ENCODE data around the gene WWC1. TPM values are rescaled to one million over a fixed set of nuclear protein-coding genes. Genes with fewer than 3 reads are reported as not detected.

Gene WWC1
- total RNA-seq, 1 experiment from 2014 or later, result 190 TPM

DNA sequence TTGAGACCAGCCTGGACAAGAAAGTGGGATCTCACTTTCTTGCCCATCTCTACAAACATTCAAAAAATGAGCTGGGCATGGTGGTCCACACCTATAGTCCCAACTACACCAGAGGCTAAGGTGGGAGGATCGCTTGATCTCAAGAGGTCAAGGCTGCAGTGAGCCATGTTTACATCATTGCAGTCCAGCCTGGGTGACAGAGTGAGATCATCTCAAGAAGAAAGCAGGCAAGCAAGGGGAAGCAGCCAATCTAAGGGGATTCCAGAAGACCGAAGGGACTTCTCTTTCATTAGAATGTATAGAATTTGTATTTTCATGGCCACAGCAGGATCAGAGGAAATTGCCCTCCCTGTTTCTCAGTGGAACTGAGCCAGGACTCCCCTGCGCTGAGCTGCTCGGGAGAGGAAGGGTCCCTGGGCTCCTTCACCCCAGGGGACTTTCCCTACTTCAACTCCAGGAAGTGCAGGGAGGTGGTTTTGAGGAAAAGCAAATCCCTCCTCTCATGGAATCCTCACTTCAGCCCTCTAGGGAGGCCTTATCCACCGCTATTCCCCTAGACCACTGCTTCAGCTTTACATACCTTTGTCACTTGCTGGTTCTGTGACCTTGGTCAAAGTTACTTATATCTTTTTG, 12.1 kb downstream of the WWC1 start:
- H3K4me1 Mint-ChIP-seq (ENCODE audit: low read depth, unreplicated experiment), result peaks cover 98% of the 10 kb centered on the region
- BruUV-seq (replicated peaks), result no TSS peak
- peaks cover 75% of the 10 kb centered on the region for H3K36me3 Mint-ChIP-seq (ENCODE audit: insufficient read depth, unreplicated experiment)
- intact Hi-C loops (cut with micrococcal nuclease; ENCODE audit: unreplicated experiment), result no loop called here
- H3K27me3 Mint-ChIP-seq (ENCODE audit: unreplicated experiment), result no peaks in the 10 kb centered on the region
- TF ChIP-seq, protein P1, sequence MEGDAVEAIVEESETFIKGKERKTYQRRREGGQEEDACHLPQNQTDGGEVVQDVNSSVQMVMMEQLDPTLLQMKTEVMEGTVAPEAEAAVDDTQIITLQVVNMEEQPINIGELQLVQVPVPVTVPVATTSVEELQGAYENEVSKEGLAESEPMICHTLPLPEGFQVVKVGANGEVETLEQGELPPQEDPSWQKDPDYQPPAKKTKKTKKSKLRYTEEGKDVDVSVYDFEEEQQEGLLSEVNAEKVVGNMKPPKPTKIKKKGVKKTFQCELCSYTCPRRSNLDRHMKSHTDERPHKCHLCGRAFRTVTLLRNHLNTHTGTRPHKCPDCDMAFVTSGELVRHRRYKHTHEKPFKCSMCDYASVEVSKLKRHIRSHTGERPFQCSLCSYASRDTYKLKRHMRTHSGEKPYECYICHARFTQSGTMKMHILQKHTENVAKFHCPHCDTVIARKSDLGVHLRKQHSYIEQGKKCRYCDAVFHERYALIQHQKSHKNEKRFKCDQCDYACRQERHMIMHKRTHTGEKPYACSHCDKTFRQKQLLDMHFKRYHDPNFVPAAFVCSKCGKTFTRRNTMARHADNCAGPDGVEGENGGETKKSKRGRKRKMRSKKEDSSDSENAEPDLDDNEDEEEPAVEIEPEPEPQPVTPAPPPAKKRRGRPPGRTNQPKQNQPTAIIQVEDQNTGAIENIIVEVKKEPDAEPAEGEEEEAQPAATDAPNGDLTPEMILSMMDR (IDR thresholded peaks at IDR 0.05; ENCODE audit: unreplicated experiment), result no peak
- H3K9me3 Mint-ChIP-seq (ENCODE audit: low read depth, unreplicated experiment), result no peaks in the 10 kb centered on the region
- H3K27ac Mint-ChIP-seq (ENCODE audit: unreplicated experiment), result peak overlapping the region; percentile 97
- DNase-seq, result no peak
- CTCF ChIA-PET, result interaction anchor here (1.1 to 3.5 kb wide), 3 partner anchors 9 to 12 kb away, joined by 3 to 41 read pairs (median 3); no protein-coding TSS in a partner anchor
- H3K4me3 Mint-ChIP-seq (ENCODE audit: low read depth, unreplicated experiment), result peak overlapping the region; percentile 71

DNA sequence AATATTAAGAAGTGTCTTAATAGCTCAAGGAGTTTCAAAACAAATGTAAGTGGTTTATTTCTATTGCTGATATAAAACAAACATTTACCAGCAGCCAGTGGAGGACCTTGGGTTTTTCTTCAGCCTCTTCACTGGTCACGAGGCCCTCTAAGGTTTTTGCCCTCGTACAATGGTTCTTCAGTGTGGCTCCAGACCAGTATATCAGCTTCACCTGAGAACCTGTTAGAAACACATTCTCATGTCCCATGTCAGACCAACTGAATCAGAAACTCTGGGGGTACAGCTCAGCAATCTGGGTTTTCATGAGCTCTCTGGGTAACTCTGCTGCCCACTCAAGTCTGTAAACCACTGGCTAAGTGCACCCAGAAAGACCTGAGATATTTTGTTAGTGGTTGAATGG, 12.9 kb downstream of the WWC1 start:
- no peak for DNase-seq
- peak overlapping the region; percentile 71 for H3K4me3 Mint-ChIP-seq (ENCODE audit: low read depth, unreplicated experiment)
- H3K36me3 Mint-ChIP-seq (ENCODE audit: insufficient read depth, unreplicated experiment), result peaks cover 80% of the 10 kb centered on the region
- no peaks in the 10 kb centered on the region for H3K9me3 Mint-ChIP-seq (ENCODE audit: low read depth, unreplicated experiment)
- no TSS peak for BruUV-seq (replicated peaks)
- H3K27ac Mint-ChIP-seq (ENCODE audit: unreplicated experiment), result peak overlapping the region; percentile 97
- H3K4me1 Mint-ChIP-seq (ENCODE audit: low read depth, unreplicated experiment), result peaks cover 98% of the 10 kb centered on the region
- TF ChIP-seq, protein P1 (IDR thresholded peaks at IDR 0.05; ENCODE audit: unreplicated experiment), result no peak
- CTCF ChIA-PET, result interaction anchor here (0.7 to 3.5 kb wide), 3 partner anchors 11 to 1300 kb away, joined by 3 to 41 read pairs (median 6); no protein-coding TSS in a partner anchor
- intact Hi-C loops (cut with micrococcal nuclease; ENCODE audit: unreplicated experiment), result no loop called here
- no peaks in the 10 kb centered on the region for H3K27me3 Mint-ChIP-seq (ENCODE audit: unreplicated experiment)

DNA sequence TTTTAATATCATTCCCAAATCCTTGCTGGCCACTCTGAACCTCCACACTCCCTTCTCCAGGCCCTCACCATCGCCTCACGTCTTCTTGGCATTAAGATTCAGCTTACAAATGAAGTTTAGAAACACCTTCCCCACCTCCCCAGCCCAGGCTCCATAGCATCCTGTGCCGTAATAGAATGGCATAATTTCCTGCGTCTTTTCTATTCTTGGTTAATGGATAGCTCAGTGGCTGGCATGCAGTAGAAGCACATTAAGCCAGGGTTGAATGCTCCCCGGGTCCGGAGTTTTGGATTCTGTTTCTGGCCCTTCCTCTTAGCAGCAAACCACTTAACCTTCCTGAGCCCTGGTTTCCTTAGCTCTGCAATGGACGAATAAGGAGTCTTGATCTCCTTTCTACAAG, 13.8 kb downstream of the WWC1 start:
- intact Hi-C loops (cut with micrococcal nuclease; ENCODE audit: unreplicated experiment), result no loop called here
- Mint-ChIP-seq H3K27ac (ENCODE audit: unreplicated experiment) (peak overlapping the region; percentile 93), H3K4me1 (ENCODE audit: low read depth, unreplicated experiment) (peaks cover 98% of the 10 kb centered on the region), H3K4me3 (ENCODE audit: low read depth, unreplicated experiment) (peak overlapping the region; percentile 58), H3K27me3 (ENCODE audit: unreplicated experiment) (no peaks in the 10 kb centered on the region), H3K36me3 (ENCODE audit: insufficient read depth, unreplicated experiment) (peaks cover 76% of the 10 kb centered on the region), H3K9me3 (ENCODE audit: low read depth, unreplicated experiment) (no peaks in the 10 kb centered on the region)
- peak; percentile 58 for DNase-seq
- TF ChIP-seq, protein P1 (IDR thresholded peaks at IDR 0.05; ENCODE audit: unreplicated experiment), result no peak
- BruUV-seq (replicated peaks), result no TSS peak
- CTCF ChIA-PET, result interaction anchor here (0.8 to 2.9 kb wide), 10 partner anchors 10 to 117 kb away, joined by 3 to 26 read pairs (median 4); partner anchors contain the start of gene WWC1

DNA sequence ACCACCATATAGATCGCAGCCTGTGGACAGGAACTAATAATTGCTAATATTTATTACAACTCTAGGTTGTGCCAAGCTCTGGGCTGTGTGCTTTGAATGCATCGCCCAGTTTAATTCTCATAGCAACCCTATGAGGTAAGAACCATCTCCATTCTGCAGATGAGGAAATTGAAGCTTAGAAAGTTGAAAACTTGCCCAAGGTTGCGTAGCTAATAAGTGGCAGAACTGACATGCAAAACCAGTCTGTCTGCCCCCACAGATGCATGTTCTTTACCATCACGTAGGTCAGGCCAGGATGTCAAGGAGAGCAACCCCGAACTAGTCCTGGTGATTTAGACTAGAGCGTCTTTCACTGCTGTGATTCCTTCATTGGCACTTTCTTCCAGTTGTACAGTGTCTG, 15.6 kb downstream of the WWC1 start:
- no TSS peak for BruUV-seq (replicated peaks)
- CTCF ChIA-PET, result interaction anchor here (0.5 to 2.9 kb wide), 8 partner anchors 8 to 1490 kb away, joined by 4 to 26 read pairs (median 6); partner anchors contain the start of gene WWC1
- DNase-seq, result peak; percentile 54
- intact Hi-C loops (cut with micrococcal nuclease; ENCODE audit: unreplicated experiment), result no loop called here
- Mint-ChIP-seq H3K27me3 (ENCODE audit: unreplicated experiment) (no peaks in the 10 kb centered on the region), H3K9me3 (ENCODE audit: low read depth, unreplicated experiment) (no peaks in the 10 kb centered on the region), H3K4me1 (ENCODE audit: low read depth, unreplicated experiment) (peaks cover 91% of the 10 kb centered on the region), H3K27ac (ENCODE audit: unreplicated experiment) (peak overlapping the region; percentile 20), H3K4me3 (ENCODE audit: low read depth, unreplicated experiment) (peak overlapping the region; percentile 30), H3K36me3 (ENCODE audit: insufficient read depth, unreplicated experiment) (peaks cover 63% of the 10 kb centered on the region)
- TF ChIP-seq, protein P1 (IDR thresholded peaks at IDR 0.05; ENCODE audit: unreplicated experiment), result no peak

Measured in Calu3 (cell line).